Lower leg skin (tissue), 4 donors: ENCODE data around the gene ATP8A2. TPM values are rescaled to one million over a fixed set of nuclear protein-coding genes. Genes with fewer than 3 reads are reported as not detected.

Experiments used
- DNase-seq, 2 donors: peaks; one replicate each; pipeline ENCODE4 v3.0.0-alpha.2; 2019; ENCODE audit warnings: low spot score in 2 of 2
- H3K4me3 ChIP-seq: fragments of 200-600 bp; sonication (generic); 2 replicates; pipeline ENCODE4 v1.5.1; 2017; ENCODE audit warnings: mild to moderate bottlenecking, low read depth; ENCODE audit not compliant: poor library complexity, severe bottlenecking
- POLR2A ChIP-seq, 2 donors: fragments of 450-650 bp; IDR thresholded peaks; one replicate each; pipeline ENCODE4 v1.6.1; 2016 to 2017; ENCODE audit warnings: antibody characterized with exemption in 2 of 2, mild to moderate bottlenecking in 1 of 2, moderate library complexity in 1 of 2
- WGBS, 2 donors: methylation state at CpG; one replicate each; pipeline ENCODE4 v1.1.5; 2018; 5-methylcytosine and 5-hydroxymethylcytosine counted together
- intact Hi-C: fragments of 100-400 bp; cut with DNase I; formaldehyde crosslinking; loops from one replicate; pipeline ENCODE4 v1.15.0; 2023; ENCODE audit warnings: low total_unique reads
- total RNA-seq, 4 donors: library from RNA; depleted of rRNA; stranded (reverse); fragments of >200 nt; gene quantifications; one replicate each; pipeline ENCODE4 v1.1.0, GENCODE V29; 2016
- TF ChIP-seq, protein P1 (sequence below), 3 donors: fragments of 450-650 bp; IDR thresholded peaks; one replicate each; pipeline ENCODE4 v1.5.1; 2016; ENCODE audit warnings: antibody characterized with exemption in 3 of 3, mild to moderate bottlenecking in 3 of 3, moderate library complexity in 2 of 3

ATP8A2 gene
- total RNA-seq, 4 donors from 2014 or later: 0.05 to 0.23 TPM; not detected in 2

DNA sequence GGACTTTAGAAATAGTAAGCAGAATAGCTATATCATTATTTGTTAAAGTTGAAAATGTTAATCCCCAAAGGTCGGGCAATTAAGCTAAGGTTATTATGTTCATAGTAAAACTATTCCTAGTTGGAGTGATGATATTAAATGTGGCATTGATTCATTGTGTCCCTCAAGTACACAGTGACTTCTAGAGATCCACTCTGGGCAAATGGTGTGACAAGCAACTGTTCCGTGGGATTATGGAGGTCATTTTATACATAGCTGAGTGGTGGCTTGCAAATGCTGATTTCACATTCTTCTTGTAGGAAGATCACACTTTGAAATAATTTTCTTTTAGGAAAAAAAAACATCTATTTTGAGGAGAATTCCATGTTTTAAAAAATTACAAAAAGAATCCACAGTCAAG is 317.8 kb downstream of the ATP8A2 start:
- intact Hi-C loops: no loop called here
- 89 to 91% methylated on average over 2 of the region's 2 CpGs for WGBS, 2 donors
- no peak for TF ChIP-seq POLR2A (IDR thresholded peaks at IDR 0.05)
- TF ChIP-seq, protein P1, sequence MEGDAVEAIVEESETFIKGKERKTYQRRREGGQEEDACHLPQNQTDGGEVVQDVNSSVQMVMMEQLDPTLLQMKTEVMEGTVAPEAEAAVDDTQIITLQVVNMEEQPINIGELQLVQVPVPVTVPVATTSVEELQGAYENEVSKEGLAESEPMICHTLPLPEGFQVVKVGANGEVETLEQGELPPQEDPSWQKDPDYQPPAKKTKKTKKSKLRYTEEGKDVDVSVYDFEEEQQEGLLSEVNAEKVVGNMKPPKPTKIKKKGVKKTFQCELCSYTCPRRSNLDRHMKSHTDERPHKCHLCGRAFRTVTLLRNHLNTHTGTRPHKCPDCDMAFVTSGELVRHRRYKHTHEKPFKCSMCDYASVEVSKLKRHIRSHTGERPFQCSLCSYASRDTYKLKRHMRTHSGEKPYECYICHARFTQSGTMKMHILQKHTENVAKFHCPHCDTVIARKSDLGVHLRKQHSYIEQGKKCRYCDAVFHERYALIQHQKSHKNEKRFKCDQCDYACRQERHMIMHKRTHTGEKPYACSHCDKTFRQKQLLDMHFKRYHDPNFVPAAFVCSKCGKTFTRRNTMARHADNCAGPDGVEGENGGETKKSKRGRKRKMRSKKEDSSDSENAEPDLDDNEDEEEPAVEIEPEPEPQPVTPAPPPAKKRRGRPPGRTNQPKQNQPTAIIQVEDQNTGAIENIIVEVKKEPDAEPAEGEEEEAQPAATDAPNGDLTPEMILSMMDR (IDR thresholded peaks at IDR 0.05): no peak
- no peak overlapping the region for H3K4me3 ChIP-seq
- no peak for DNase-seq

DNA sequence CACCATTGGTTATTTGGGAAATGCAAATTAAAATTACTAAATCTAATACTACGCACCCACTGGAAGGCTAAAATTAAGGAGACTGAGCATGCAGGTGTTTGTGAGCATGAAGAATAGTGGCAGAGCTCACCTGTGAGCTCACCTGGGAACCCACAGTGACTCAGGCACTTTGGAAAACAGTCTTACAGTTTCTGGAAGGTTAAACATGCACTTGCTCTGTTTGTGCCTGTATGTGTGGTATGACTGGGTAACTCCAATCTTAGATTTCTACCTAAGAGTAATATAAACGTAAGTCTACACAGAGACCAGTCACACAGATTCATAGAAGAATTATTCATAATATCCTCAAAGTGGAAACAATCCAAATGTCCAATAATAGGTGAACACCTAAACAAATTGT is 318.8 kb downstream of the ATP8A2 start:
- H3K4me3 ChIP-seq: no peak overlapping the region
- TF ChIP-seq POLR2A (IDR thresholded peaks at IDR 0.05): no peak
- intact Hi-C loops: no loop called here
- DNase-seq: no peak
- 85 to 88% methylated on average over 2 of the region's 2 CpGs for WGBS, 2 donors

DNA sequence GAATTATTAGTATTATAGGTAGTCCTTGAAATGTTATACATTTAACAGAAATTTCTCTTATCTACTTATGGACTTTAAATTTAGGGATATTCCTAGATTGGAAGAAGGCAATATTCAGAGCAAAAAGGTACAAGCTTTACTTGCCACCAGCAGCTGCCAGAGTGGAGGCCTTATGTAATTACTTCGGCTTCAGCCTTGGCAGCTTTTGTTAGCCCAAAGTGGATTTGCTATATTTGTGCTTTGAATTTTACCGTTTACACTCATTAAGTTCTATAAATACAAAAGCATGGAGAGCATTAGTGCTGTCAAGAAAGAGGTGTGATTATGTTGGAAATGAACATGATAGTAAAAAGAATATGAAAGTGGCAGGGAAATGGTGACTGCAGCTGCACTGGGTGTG is 319.9 kb downstream of the ATP8A2 start:
- H3K4me3 ChIP-seq: no peak overlapping the region
- TF ChIP-seq, protein P1 (IDR thresholded peaks at IDR 0.05): no peak
- no peak for TF ChIP-seq POLR2A (IDR thresholded peaks at IDR 0.05)
- 64 to 72% methylated on average over 2 of the region's 2 CpGs for WGBS, 2 donors
- intact Hi-C loops: no loop called here
- no peak for DNase-seq

DNA sequence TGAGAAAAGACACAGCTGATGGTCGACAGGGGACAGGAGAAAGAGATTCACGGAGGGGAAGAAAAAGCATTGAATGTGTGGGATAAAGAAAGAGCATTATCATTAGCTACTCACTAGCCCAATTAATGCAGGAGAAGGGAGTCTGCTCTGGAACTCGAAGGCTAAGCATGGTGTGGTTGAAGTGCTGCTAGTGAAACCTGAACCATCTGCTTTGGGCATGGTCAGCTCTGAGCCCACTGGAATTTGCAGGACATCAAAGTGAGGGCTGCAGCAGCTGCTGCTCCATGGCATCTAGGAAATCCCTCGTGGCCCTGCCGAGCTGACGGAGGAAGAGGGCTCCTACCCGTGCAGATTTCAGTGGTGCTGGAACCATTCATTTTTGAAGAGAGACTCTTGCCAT is 320.3 kb downstream of the ATP8A2 start:
- TF ChIP-seq POLR2A (IDR thresholded peaks at IDR 0.05): no peak
- TF ChIP-seq, protein P1 (IDR thresholded peaks at IDR 0.05): no peak
- no peak for DNase-seq
- no peak overlapping the region for H3K4me3 ChIP-seq
- 59 to 62% methylated on average over 7 of the region's 7 CpGs for WGBS, 2 donors
- intact Hi-C loops: no loop called here

DNA sequence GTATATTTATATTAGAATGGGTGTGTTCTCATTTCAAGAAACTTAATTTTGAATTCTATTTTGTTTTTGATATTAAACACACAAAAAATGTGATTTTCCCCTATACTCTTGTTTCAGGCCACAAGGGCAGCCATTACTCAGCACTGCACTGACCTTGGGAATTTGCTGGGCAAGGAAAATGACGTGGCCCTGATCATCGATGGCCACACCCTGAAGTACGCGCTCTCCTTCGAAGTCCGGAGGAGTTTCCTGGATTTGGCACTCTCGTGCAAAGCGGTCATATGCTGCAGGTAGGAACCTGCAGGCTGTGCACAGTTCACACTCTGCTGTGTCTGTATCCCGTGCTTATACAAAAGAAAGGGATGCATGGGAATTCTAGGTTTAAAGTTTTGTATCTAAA is 327.3 kb downstream of the ATP8A2 start:
- DNase-seq: no peak
- no peak overlapping the region for H3K4me3 ChIP-seq
- WGBS, 2 donors: 74 to 77% methylated on average over 9 of the region's 9 CpGs
- TF ChIP-seq POLR2A (IDR thresholded peaks at IDR 0.05): no peak
- TF ChIP-seq, protein P1 (IDR thresholded peaks at IDR 0.05): no peak
- intact Hi-C loops: no loop called here

DNA sequence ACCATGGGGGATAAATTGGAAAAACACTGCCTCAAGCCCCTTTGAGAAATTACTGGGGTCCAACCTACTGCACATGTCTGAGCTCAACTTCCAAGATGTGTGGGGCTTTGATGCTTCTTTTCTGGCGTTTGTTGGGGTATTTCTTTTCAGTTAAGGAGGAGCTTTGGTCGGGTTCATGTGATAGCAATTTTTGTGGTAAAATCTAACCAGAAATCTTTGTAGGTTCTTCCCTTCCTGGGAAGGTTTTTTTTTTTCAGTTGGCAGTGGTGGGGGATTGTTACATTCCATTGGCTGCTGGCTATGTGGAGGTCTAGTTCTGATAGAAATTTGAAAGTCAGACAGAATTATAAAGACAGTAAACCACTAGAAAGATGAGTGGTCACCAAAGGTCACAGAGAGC is 327.8 kb downstream of the ATP8A2 start:
- 48 to 52% methylated on average over 2 of the region's 2 CpGs for WGBS, 2 donors
- intact Hi-C loops: no loop called here
- no peak for DNase-seq
- no peak overlapping the region for H3K4me3 ChIP-seq
- TF ChIP-seq, protein P1 (IDR thresholded peaks at IDR 0.05): no peak
- no peak for TF ChIP-seq POLR2A (IDR thresholded peaks at IDR 0.05)
